HepG2 (cell line): Measurements from ENCODE around the gene ABHD1. TPM values are rescaled to one million over a fixed set of nuclear protein-coding genes. Genes with fewer than 3 reads are reported as not detected.

Experiments
- AGO1 ChIP-seq: fragments of 200-400 bp; formaldehyde crosslinking; IDR thresholded peaks from 2 replicates; pipeline ENCODE4 v1.6.1; 2017; ENCODE audit warnings: mild to moderate bottlenecking, low read depth, low read length, moderate library complexity; ENCODE audit not compliant: poor library complexity, severe bottlenecking
- ATRX ChIP-seq: sonication (generic); formaldehyde crosslinking; IDR thresholded peaks from 2 replicates; pipeline ENCODE4 v1.4.0; 2020; ENCODE audit warnings: missing genetic modification reagents, borderline replicate concordance
- ETV6 ChIP-seq: sonication (generic); formaldehyde crosslinking; conservative IDR thresholded peaks from 2 replicates; pipeline ENCODE4 v1.4.0; 2020; ENCODE audit warnings: missing genetic modification reagents
- HMGA1 ChIP-seq: sonication (generic); formaldehyde crosslinking; conservative IDR thresholded peaks from 2 replicates; pipeline ENCODE4 v1.4.0; 2020; ENCODE audit warnings: missing genetic modification reagents
- NFE2 ChIP-seq: sonication (generic); formaldehyde crosslinking; IDR thresholded peaks from 2 replicates; pipeline ENCODE4 v1.4.0; 2020; ENCODE audit warnings: missing genetic modification reagents
- PCBP2 ChIP-seq: fragments of 200-400 bp; formaldehyde crosslinking; optimal IDR thresholded peaks from 2 replicates; pipeline ENCODE3; 2018; ENCODE audit warnings: low read length, low read depth; ENCODE audit not compliant: poor library complexity, severe bottlenecking
- RFX3 ChIP-seq: IDR thresholded peaks from 2 replicates; pipeline ENCODE4 v1.6.1; 2016; ENCODE audit warnings: missing biosample characterization, missing genetic modification reagents
- RNF2 ChIP-seq: fragments of 450-650 bp; conservative IDR thresholded peaks from 2 replicates; pipeline ENCODE4 v1.6.1; 2016; ENCODE audit warnings: low read depth
- SAP130 ChIP-seq: IDR thresholded peaks from 2 replicates; pipeline ENCODE4 v1.6.1; 2016; ENCODE audit warnings: low read depth
- SMARCC2 ChIP-seq: fragments of 450-650 bp; IDR thresholded peaks from 2 replicates; pipeline ENCODE4 v1.6.1; 2017; ENCODE audit warnings: antibody characterized with exemption, mild to moderate bottlenecking
- SNAPC2 ChIP-seq: sonication (generic); formaldehyde crosslinking; IDR thresholded peaks from 2 replicates; pipeline ENCODE4 v1.8.1; 2022; ENCODE audit warnings: mild to moderate bottlenecking, missing genetic modification reagents
- ZNF121 ChIP-seq: sonication (generic); formaldehyde crosslinking; IDR thresholded peaks from 2 replicates; pipeline ENCODE4 v1.5.0; 2020; ENCODE audit warnings: mild to moderate bottlenecking, missing genetic modification reagents
- ZNF143 ChIP-seq: sonication (generic); formaldehyde crosslinking; IDR thresholded peaks from 2 replicates; pipeline ENCODE4 v1.4.0; 2020; ENCODE audit warnings: missing genetic modification reagents
- ZNF451 ChIP-seq: sonication (generic); formaldehyde crosslinking; IDR thresholded peaks from 2 replicates; pipeline ENCODE4 v1.5.0; 2020; ENCODE audit warnings: mild to moderate bottlenecking, missing genetic modification reagents
- ZNF512B ChIP-seq: sonication (generic); formaldehyde crosslinking; IDR thresholded peaks from 2 replicates; pipeline ENCODE4 v1.5.1; 2020; ENCODE audit warnings: missing genetic modification reagents, mild to moderate bottlenecking, borderline replicate concordance
- ZNF768 ChIP-seq: sonication (generic); formaldehyde crosslinking; IDR thresholded peaks from 2 replicates; pipeline ENCODE4 v1.4.0; 2020; ENCODE audit warnings: missing genetic modification reagents
- ZSCAN12 ChIP-seq: sonication (generic); formaldehyde crosslinking; IDR thresholded peaks from 2 replicates; pipeline ENCODE4 v1.9.0; 2021; ENCODE audit warnings: mild to moderate bottlenecking, missing genetic modification reagents
- ZSCAN21 ChIP-seq: sonication (generic); formaldehyde crosslinking; IDR thresholded peaks from 2 replicates; pipeline ENCODE4 v1.8.0; 2022; ENCODE audit warnings: mild to moderate bottlenecking, missing genetic modification reagents, moderate library complexity, borderline replicate concordance
- ZSCAN22 ChIP-seq: sonication (generic); formaldehyde crosslinking; IDR thresholded peaks from 2 replicates; pipeline ENCODE4 v1.4.0; 2020; ENCODE audit warnings: mild to moderate bottlenecking, missing genetic modification reagents
- ZZZ3 ChIP-seq: sonication (generic); formaldehyde crosslinking; IDR thresholded peaks from 2 replicates; pipeline ENCODE4 v1.4.0; 2020; ENCODE audit warnings: missing genetic modification reagents, mild to moderate bottlenecking, borderline replicate concordance
- polyA plus RNA-seq, 8 experiments: library from polyadenylated mRNA; depleted of rRNA in 3 of 8; stranded (reverse) in 7 of 8; unstranded in 1 of 8; fragments of >200 nt; fragmentation: Illumina TruSeq in 4 of 8; extraction: Trizol in 4 of 8; gene quantifications; 2 replicates each; pipeline versions ENCODE4 v1.2.1 to v1.2.3, GENCODE V29; 2011 to 2016; ENCODE audit warnings: low read depth in 4 of 8, missing spikeins in 1 of 8, mixed read lengths in 1 of 8; ENCODE audit not compliant: insufficient read depth in 1 of 8
- total RNA-seq, 5 experiments: library from RNA; depleted of rRNA; stranded (reverse); fragments of >200 nt; fragmentation: Illumina TruSeq; extraction: Trizol; gene quantifications; 2 replicates each; pipeline ENCODE4 v1.2.3, GENCODE V29; 2016; ENCODE audit warnings: low read depth in 1 of 5
- TF ChIP-seq, protein P1 (sequence below): sonication (generic); formaldehyde crosslinking; IDR thresholded peaks from 2 replicates; pipeline ENCODE4 v1.8.0; 2022; ENCODE audit warnings: mild to moderate bottlenecking, missing genetic modification reagents, borderline replicate concordance
- TF ChIP-seq, protein P2 (sequence below): sonication (generic); formaldehyde crosslinking; IDR thresholded peaks from 2 replicates; pipeline ENCODE4 v1.5.1; 2020; ENCODE audit warnings: missing genetic modification reagents, mild to moderate bottlenecking, borderline replicate concordance
- TF ChIP-seq, protein P3 (sequence below): sonication (generic); formaldehyde crosslinking; IDR thresholded peaks from 2 replicates; pipeline ENCODE4 v1.9.0; 2022; ENCODE audit warnings: missing genetic modification reagents, mild to moderate bottlenecking, borderline replicate concordance

Gene ABHD1
- total and polyA plus RNA-seq, 2 of the 13 experiments (the other 11 are each of a cell fraction or from before 2014, with no cell fraction given) = 0.04 to 0.81 TPM

DNA sequence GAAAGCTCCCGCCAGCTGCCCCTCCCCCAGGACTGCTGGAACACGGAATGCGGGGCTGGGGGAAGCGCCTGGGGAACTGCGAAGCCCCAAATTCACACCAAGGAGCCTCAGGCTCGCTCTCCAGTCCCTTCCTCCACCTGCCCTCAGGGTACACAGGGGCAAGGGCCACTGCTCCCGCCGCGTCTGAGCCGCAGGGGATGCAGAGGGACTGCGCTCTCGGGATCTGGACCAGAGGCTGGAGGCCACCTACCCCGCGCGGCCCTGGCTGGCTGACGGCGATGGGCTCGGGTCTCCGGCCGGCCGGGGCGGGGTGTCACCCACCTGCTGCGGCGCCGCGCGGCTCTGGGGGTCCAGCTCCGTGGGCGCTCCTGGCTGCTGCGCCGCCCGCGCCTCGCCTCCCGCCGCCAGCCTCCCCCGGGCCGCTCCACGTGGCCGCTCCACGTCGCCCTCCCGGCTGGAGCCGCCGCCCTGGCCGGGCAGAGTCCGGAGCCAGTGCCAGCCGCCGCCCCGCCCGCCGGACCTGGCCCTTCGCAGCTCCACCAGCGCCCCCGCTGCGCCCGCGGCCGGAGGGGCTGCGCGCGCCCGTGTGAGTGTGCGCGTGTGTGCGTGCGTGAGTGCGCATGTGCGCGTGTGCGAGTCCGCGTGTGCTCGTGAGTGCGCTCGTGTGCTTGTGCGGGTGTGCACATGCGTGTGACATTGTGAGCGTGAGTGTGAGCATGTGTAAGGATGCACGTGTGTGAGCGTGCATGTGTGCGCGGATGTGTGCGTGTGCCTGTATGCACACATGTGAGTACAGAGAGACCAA is 4.9 kb upstream of the ABHD1 start, which contains the start of gene CGREF1 (continued):
- TF ChIP-seq NFE2 (CRISPR knock-in tag) = no peak
- 0 out of 2 replicates have a peak, but pooled peaks have one; percentile 56 for TF ChIP-seq ZZZ3 (CRISPR knock-in tag)
- TF ChIP-seq ZNF512B = no peak
- TF ChIP-seq, protein P1, sequence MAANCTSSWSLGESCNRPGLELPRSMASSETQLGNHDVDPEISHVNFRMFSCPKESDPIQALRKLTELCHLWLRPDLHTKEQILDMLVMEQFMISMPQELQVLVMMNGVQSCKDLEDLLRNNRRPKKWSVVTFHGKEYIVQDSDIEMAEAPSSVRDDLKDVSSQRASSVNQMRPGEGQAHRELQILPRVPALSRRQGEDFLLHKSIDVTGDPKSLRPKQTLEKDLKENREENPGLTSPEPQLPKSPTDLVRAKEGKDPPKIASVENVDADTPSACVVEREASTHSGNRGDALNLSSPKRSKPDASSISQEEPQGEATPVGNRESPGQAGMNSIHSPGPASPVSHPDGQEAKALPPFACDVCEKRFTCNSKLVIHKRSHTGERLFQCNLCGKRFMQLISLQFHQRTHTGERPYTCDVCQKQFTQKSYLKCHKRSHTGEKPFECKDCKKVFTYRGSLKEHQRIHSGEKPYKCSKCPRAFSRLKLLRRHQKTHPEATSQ (CRISPR knock-in tag) = no peak
- TF ChIP-seq ETV6 (CRISPR knock-in tag) = no peak
- TF ChIP-seq ZNF768 (CRISPR knock-in tag) = peak; percentile 35; the same call in 1 of the 2 replicates
- TF ChIP-seq SNAPC2 (CRISPR knock-in tag) = no peak
- no peak for TF ChIP-seq ZSCAN12 (CRISPR knock-in tag)
- TF ChIP-seq AGO1 = peak; percentile 21
- TF ChIP-seq ZNF451 (CRISPR knock-in tag) = 0 out of 2 replicates have a peak, but pooled peaks have one; percentile 46
- peak; percentile 74 for TF ChIP-seq RNF2
- TF ChIP-seq PCBP2 = no peak
- TF ChIP-seq RFX3 (CRISPR knock-in tag) = no peak
- no peak for TF ChIP-seq SMARCC2
- 0 out of 2 replicates have a peak, but pooled peaks have one; percentile 14 for TF ChIP-seq SAP130 (CRISPR knock-in tag)
- TF ChIP-seq, protein P2, sequence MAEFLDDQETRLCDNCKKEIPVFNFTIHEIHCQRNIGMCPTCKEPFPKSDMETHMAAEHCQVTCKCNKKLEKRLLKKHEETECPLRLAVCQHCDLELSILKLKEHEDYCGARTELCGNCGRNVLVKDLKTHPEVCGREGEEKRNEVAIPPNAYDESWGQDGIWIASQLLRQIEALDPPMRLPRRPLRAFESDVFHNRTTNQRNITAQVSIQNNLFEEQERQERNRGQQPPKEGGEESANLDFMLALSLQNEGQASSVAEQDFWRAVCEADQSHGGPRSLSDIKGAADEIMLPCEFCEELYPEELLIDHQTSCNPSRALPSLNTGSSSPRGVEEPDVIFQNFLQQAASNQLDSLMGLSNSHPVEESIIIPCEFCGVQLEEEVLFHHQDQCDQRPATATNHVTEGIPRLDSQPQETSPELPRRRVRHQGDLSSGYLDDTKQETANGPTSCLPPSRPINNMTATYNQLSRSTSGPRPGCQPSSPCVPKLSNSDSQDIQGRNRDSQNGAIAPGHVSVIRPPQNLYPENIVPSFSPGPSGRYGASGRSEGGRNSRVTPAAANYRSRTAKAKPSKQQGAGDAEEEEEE (CRISPR knock-in tag) = no peak
- TF ChIP-seq, protein P3, sequence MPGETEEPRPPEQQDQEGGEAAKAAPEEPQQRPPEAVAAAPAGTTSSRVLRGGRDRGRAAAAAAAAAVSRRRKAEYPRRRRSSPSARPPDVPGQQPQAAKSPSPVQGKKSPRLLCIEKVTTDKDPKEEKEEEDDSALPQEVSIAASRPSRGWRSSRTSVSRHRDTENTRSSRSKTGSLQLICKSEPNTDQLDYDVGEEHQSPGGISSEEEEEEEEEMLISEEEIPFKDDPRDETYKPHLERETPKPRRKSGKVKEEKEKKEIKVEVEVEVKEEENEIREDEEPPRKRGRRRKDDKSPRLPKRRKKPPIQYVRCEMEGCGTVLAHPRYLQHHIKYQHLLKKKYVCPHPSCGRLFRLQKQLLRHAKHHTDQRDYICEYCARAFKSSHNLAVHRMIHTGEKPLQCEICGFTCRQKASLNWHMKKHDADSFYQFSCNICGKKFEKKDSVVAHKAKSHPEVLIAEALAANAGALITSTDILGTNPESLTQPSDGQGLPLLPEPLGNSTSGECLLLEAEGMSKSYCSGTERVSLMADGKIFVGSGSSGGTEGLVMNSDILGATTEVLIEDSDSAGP (CRISPR knock-in tag) = no peak; the same call in none of the 2 replicates
- no peak for TF ChIP-seq ZSCAN22 (CRISPR knock-in tag)
- no peak for TF ChIP-seq ZNF143 (CRISPR knock-in tag)
- TF ChIP-seq ZNF121 (CRISPR knock-in tag) = no peak
- peak; percentile 54; the same call in 1 of the 2 replicates for TF ChIP-seq ZSCAN21 (CRISPR knock-in tag)
- TF ChIP-seq ATRX = no peak
- TF ChIP-seq HMGA1 (CRISPR knock-in tag) = no peak
